ENCODE results near the gene SYT8. TPM values are rescaled to one million over a fixed set of nuclear protein-coding genes. Genes with fewer than 3 reads are reported as not detected.

The SYT8 gene
- polyA plus RNA-seq, 1 of the 3 experiments (the other 2 are of a cell fraction) = not detected

DNA sequence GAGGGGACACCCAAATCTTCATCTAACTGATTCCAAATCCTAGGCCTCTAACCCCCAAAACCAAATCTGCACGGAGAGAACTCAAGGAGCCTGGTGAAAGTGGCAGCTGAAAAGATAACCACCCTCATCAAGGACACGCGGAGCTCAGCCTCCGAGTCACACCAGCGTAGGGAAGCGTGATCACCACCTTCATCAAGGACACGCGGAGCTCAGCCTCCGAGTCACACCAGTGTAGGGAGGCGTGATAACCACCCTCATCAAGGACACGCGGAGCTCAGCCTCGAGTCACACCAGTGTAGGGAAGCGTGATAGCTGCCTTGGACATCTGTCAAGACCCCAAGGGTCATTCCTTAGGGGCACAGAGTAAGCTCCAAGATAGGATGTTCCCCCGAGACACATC, 29.3 kb upstream of the SYT8 start:
- no peaks in the 10 kb centered on the region for H3K36me3 ChIP-seq (replicated peaks in 1 of 2; ENCODE audit: control insufficient read depth in 1 of 2, insufficient read depth in 2 of 2, low read length in 1 of 2)
- CTCF ChIA-PET = interaction anchor here (1.3 to 1.5 kb wide), 3 partner anchors 27 to 345 kb away, joined by 5 to 10 read pairs (median 5); no protein-coding TSS in a partner anchor
- H3K27me3 ChIP-seq (ENCODE audit: insufficient read depth) = no peaks in the 10 kb centered on the region; the same call in 1 of the 2 replicates
- DNase-seq = no peak
- no peak for TF ChIP-seq TCF12 (IDR thresholded peaks at IDR 0.05)
- no peaks in the 10 kb centered on the region for H3K79me2 ChIP-seq (ENCODE audit: insufficient read depth)
- H3K4me2 ChIP-seq = no peak overlapping the region
- H3K9me2 ChIP-seq = no peaks in the 10 kb centered on the region
- no peaks in the 10 kb centered on the region for H3K9me3 ChIP-seq
- WGBS (ENCODE audit: low lambda C conversion rate) = 71% methylated on average over 5 of the region's 15 CpGs
- H3K4me1 ChIP-seq (ENCODE audit: control insufficient read depth in 1 of 2, insufficient read depth in 2 of 2, low read depth in 1 of 2, low read length in 1 of 2) = no peaks in the 10 kb centered on the region
- no peaks in the 10 kb centered on the region for H4K20me1 ChIP-seq (ENCODE audit: insufficient read depth)
- POLR2A ChIA-PET = no interaction called here
- no peak overlapping the region for H3K4me3 ChIP-seq (ENCODE audit: low read depth in 2 of 2, low read length in 1 of 2)
- H3F3A ChIP-seq (replicated peaks; ENCODE audit: insufficient read depth) = no peaks in the 10 kb centered on the region
- no peak overlapping the region for H3K27ac ChIP-seq (ENCODE audit: low read depth in 2 of 2, low read length in 1 of 2)
- H2AFZ ChIP-seq (ENCODE audit: low read depth) = no peak overlapping the region
- no peak overlapping the region for H3K9ac ChIP-seq

DNA sequence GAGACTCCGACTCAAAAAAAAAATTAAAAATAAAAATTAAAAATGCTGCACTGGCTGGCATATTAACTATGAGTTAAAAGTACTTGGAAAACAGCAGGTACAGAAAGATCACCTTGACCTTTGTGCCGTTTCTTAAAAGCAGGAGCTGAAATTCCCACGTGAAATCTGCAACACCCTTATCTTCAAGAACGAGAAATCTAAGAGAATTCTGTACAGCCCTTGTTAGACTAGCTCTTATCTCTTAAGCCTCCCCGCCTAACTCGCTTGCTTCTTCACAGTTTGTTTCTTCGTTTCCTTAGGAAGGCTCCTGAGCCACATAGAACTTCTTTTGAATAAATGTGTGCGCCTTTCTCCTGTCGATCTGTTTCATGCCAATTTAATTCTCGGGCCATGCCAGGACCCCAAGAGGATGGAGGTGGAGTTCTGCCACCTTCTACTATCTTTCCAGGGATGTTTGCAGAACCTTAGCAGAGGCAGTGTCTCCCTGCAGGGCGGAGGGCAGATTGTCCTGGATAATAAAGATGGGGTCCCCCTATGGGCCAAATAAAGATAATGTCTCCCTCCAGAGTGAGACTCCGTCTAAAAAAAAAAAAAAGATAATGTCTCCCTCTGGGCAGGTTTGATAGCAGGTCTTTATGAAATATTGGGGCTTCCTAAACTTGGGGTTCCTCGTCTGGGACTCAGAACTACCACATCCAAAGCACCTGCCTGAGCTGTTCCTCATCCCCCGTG, 27.4 kb upstream of the SYT8 start:
- Histone ChIP-seq H3K4me1 (ENCODE audit: control insufficient read depth in 1 of 2, insufficient read depth in 2 of 2, low read depth in 1 of 2, low read length in 1 of 2) (no peaks in the 10 kb centered on the region), H3K9ac (no peak overlapping the region), H3K4me3 (ENCODE audit: low read depth in 2 of 2, low read length in 1 of 2) (no peak overlapping the region), H3K79me2 (ENCODE audit: insufficient read depth) (no peaks in the 10 kb centered on the region), H3K27me3 (ENCODE audit: insufficient read depth) (no peaks in the 10 kb centered on the region; the same call in 1 of the 2 replicates), H3K9me2 (no peaks in the 10 kb centered on the region), H2AFZ (ENCODE audit: low read depth) (no peak overlapping the region), H3F3A (replicated peaks; ENCODE audit: insufficient read depth) (no peaks in the 10 kb centered on the region), H3K36me3 (replicated peaks in 1 of 2; ENCODE audit: control insufficient read depth in 1 of 2, insufficient read depth in 2 of 2, low read length in 1 of 2) (no peaks in the 10 kb centered on the region), H3K9me3 (no peaks in the 10 kb centered on the region), H3K27ac (ENCODE audit: low read depth in 2 of 2, low read length in 1 of 2) (no peak overlapping the region), H3K4me2 (no peak overlapping the region), H4K20me1 (ENCODE audit: insufficient read depth) (no peaks in the 10 kb centered on the region)
- ChIA-PET POLR2A (no interaction called here), CTCF (interaction anchor here (1.3 to 3.9 kb wide), 3 partner anchors 114 to 195 kb away, joined by 4 to 15 read pairs (median 13); no protein-coding TSS in a partner anchor)
- no peak for TF ChIP-seq NRF1 (IDR thresholded peaks at IDR 0.05; ENCODE audit: low read depth, low read length)
- TF ChIP-seq GABPA (IDR thresholded peaks at IDR 0.05; ENCODE audit: low read depth) = no peak
- TF ChIP-seq YY1 (IDR thresholded peaks at IDR 0.05; ENCODE audit: low read depth) = no peak
- no peak for TF ChIP-seq FOXJ3 (CRISPR knock-in tag; IDR thresholded peaks at IDR 0.05)
- TF ChIP-seq EP300 (IDR thresholded peaks at IDR 0.05; ENCODE audit: borderline replicate concordance in 1 of 2, low read depth in 1 of 2, low read length in 1 of 2) = no peak
- TF ChIP-seq TAF1 (IDR thresholded peaks at IDR 0.05; ENCODE audit: borderline replicate concordance, low read depth, low read length) = no peak
- TF ChIP-seq RAD21 (IDR thresholded peaks at IDR 0.05; ENCODE audit: low read length) = no peak
- 50% methylated on average over 14 of the region's 14 CpGs for WGBS (ENCODE audit: low lambda C conversion rate)
- DNase-seq = no peak

DNA sequence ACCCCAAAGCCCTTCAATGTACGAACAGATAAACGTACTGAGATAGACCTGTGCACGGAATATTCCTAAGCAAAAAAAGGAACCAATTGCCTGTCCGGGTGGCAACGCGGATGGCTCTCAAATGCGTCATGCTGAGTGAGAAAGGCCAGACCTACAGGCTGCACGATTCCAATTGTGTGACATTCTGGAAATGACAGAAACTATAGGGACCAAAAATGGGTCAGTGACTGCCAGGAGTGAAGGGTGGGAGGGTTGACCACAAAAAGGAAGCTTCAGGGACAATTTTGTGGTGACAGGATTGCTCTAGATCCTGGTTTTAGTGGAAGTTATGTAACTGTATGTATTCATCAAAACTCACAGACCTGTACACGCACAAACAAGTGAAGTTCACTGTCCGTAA, 24.0 kb upstream of the SYT8 start:
- Histone ChIP-seq H3K9me3 (no peaks in the 10 kb centered on the region), H2AFZ (ENCODE audit: low read depth) (no peak overlapping the region), H3K27me3 (ENCODE audit: insufficient read depth) (no peaks in the 10 kb centered on the region; the same call in 1 of the 2 replicates), H3K4me2 (no peak overlapping the region), H3K27ac (ENCODE audit: low read depth in 2 of 2, low read length in 1 of 2) (no peak overlapping the region), H3K79me2 (ENCODE audit: insufficient read depth) (no peaks in the 10 kb centered on the region), H3K9ac (no peak overlapping the region), H3K9me2 (no peaks in the 10 kb centered on the region), H3K4me3 (ENCODE audit: low read depth in 2 of 2, low read length in 1 of 2) (no peak overlapping the region), H3K4me1 (ENCODE audit: control insufficient read depth in 1 of 2, insufficient read depth in 2 of 2, low read depth in 1 of 2, low read length in 1 of 2) (no peaks in the 10 kb centered on the region), H3F3A (replicated peaks; ENCODE audit: insufficient read depth) (no peaks in the 10 kb centered on the region), H3K36me3 (replicated peaks in 1 of 2; ENCODE audit: control insufficient read depth in 1 of 2, insufficient read depth in 2 of 2, low read length in 1 of 2) (no peaks in the 10 kb centered on the region), H4K20me1 (ENCODE audit: insufficient read depth) (no peaks in the 10 kb centered on the region)
- CTCF ChIA-PET = no interaction called here
- 61% methylated on average over 10 of the region's 10 CpGs for WGBS (ENCODE audit: low lambda C conversion rate)
- POLR2A ChIA-PET = no interaction called here
- DNase-seq = no peak
- TF ChIP-seq JUND (IDR thresholded peaks at IDR 0.05) (no peak), SIN3A (IDR thresholded peaks at IDR 0.05; ENCODE audit: borderline replicate concordance, low read depth, low read length) (no peak), EP300 (IDR thresholded peaks at IDR 0.05; ENCODE audit: borderline replicate concordance in 1 of 2, low read depth in 1 of 2, low read length in 1 of 2) (no peak)
